NCI-H2107 treated with DMSO at 0.1 percent for 48 hours (cell line): ENCODE results near the gene PLXNA2.
A peak's percentile ranks its signal among the peaks of the same experiment; 100 is the strongest.

ENCODE experiments used
- DNase-seq: peaks from one replicate; lab custom pipeline; 2025; ENCODE audit not compliant: unreplicated experiment; lab: John Stamatoyannopoulos, UW

The PLXNA2 gene

GRCh38 chr1:208003241-208003640 lies 240.9 kb downstream of the PLXNA2 start:
- no peak for DNase-seq

- no peak for DNase-seq
Measured at GRCh38 chr1:208002672-208003071, 241.5 kb downstream of the PLXNA2 start.

- DNase-seq, result no peak
Measured at GRCh38 chr1:208002078-208002477, 242.1 kb downstream of the PLXNA2 start.

- DNase-seq, result no peak
Measured at GRCh38 chr1:208000504-208000903, 243.7 kb downstream of the PLXNA2 start.

GRCh38 chr1:207999972-208000371 lies 244.2 kb downstream of the PLXNA2 start:
- DNase-seq, result no peak

- no peak for DNase-seq
Measured at GRCh38 chr1:207999274-207999915, 244.8 kb downstream of the PLXNA2 start.

GRCh38 chr1:207998691-207999090 lies 245.5 kb downstream of the PLXNA2 start:
- DNase-seq, result no peak

- DNase-seq, result peak; percentile 56
Measured at GRCh38 chr1:207997486-207998268, 246.5 kb downstream of the PLXNA2 start.

GRCh38 chr1:207996636-207997035 lies 247.5 kb downstream of the PLXNA2 start:
- DNase-seq, result no peak

GRCh38 chr1:207995576-207995975 lies 248.6 kb downstream of the PLXNA2 start:
- no peak for DNase-seq

- DNase-seq, result no peak
Measured at GRCh38 chr1:207993477-207994445, 250.4 kb downstream of the PLXNA2 start.

- DNase-seq, result no peak
Measured at GRCh38 chr1:207992677-207993236, 251.4 kb downstream of the PLXNA2 start.

GRCh38 chr1:207991583-207992026 lies 252.6 kb downstream of the PLXNA2 start:
- DNase-seq, result no peak

- no peak for DNase-seq
Measured at GRCh38 chr1:207990876-207991582, 253.2 kb downstream of the PLXNA2 start.

- DNase-seq, result no peak
Measured at GRCh38 chr1:207990455-207990854, 253.7 kb downstream of the PLXNA2 start.

- DNase-seq, result no peak
Measured at GRCh38 chr1:207988326-207989165, 255.6 kb downstream of the PLXNA2 start.

- DNase-seq, result no peak
Measured at GRCh38 chr1:207987164-207987563, 257.0 kb downstream of the PLXNA2 start.

- no peak for DNase-seq
Measured at GRCh38 chr1:207985996-207986395, 258.2 kb downstream of the PLXNA2 start.

- no peak for DNase-seq
Measured at GRCh38 chr1:207984831-207985572, 259.2 kb downstream of the PLXNA2 start.
